ENCODE measurements around the gene HDAC5.
A peak's percentile ranks its signal among the peaks of the same experiment; 100 is the strongest.

HDAC5 gene

GRCh38 chr17:44065668-44066203 is 57.7 kb downstream of the HDAC5 start (continued):
- TF ChIP-seq, protein P1, sequence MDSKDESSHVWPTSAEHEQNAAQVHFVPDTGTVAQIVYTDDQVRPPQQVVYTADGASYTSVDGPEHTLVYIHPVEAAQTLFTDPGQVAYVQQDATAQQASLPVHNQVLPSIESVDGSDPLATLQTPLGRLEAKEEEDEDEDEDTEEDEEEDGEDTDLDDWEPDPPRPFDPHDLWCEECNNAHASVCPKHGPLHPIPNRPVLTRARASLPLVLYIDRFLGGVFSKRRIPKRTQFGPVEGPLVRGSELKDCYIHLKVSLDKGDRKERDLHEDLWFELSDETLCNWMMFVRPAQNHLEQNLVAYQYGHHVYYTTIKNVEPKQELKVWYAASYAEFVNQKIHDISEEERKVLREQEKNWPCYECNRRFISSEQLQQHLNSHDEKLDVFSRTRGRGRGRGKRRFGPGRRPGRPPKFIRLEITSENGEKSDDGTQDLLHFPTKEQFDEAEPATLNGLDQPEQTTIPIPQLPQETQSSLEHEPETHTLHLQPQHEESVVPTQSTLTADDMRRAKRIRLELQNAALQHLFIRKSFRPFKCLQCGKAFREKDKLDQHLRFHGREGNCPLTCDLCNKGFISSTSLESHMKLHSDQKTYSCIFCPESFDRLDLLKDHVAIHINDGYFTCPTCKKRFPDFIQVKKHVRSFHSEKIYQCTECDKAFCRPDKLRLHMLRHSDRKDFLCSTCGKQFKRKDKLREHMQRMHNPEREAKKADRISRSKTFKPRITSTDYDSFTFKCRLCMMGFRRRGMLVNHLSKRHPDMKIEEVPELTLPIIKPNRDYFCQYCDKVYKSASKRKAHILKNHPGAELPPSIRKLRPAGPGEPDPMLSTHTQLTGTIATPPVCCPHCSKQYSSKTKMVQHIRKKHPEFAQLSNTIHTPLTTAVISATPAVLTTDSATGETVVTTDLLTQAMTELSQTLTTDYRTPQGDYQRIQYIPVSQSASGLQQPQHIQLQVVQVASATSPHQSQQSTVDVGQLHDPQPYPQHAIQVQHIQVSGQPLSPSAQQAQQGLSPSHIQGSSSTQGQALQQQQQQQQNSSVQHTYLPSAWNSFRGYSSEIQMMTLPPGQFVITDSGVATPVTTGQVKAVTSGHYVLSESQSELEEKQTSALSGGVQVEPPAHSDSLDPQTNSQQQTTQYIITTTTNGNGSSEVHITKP (tag by site-specific recombination; IDR thresholded peaks at IDR 0.05), result peak; percentile 76; the same call in 1 of the 2 replicates
- TF ChIP-seq, protein P2, sequence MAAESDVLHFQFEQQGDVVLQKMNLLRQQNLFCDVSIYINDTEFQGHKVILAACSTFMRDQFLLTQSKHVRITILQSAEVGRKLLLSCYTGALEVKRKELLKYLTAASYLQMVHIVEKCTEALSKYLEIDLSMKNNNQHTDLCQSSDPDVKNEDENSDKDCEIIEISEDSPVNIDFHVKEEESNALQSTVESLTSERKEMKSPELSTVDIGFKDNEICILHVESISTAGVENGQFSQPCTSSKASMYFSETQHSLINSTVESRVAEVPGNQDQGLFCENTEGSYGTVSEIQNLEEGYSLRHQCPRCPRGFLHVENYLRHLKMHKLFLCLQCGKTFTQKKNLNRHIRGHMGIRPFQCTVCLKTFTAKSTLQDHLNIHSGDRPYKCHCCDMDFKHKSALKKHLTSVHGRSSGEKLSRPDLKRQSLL (tag by site-specific recombination; IDR thresholded peaks at IDR 0.05), result 0 out of 2 replicates have a peak, but pooled peaks have one; percentile 3
- TF ChIP-seq OVOL3 (tag by site-specific recombination; IDR thresholded peaks at IDR 0.05), result no peak
- peak; percentile 86 for TF ChIP-seq SCRT2 (tag by site-specific recombination; IDR thresholded peaks at IDR 0.05)
- TF ChIP-seq SCRT1 (tag by site-specific recombination; IDR thresholded peaks at IDR 0.05; ENCODE audit: borderline replicate concordance), result peak; percentile 10; the same call in 1 of the 2 replicates
- no peak for TF ChIP-seq ZNF776 (tag by site-specific recombination; IDR thresholded peaks at IDR 0.05; ENCODE audit: borderline replicate concordance)
- peak; percentile 92 for TF ChIP-seq ZNF335 (tag by site-specific recombination; conservative IDR thresholded peaks at IDR 0.05)
- no peak for TF ChIP-seq ZBTB1 (tag by site-specific recombination; IDR thresholded peaks at IDR 0.05)
- 0 out of 2 replicates have a peak, but pooled peaks have one; percentile 39 for TF ChIP-seq ZNF76 (tag by site-specific recombination; IDR thresholded peaks at IDR 0.05; ENCODE audit: borderline replicate concordance, low read depth)
- TF ChIP-seq, protein P3, sequence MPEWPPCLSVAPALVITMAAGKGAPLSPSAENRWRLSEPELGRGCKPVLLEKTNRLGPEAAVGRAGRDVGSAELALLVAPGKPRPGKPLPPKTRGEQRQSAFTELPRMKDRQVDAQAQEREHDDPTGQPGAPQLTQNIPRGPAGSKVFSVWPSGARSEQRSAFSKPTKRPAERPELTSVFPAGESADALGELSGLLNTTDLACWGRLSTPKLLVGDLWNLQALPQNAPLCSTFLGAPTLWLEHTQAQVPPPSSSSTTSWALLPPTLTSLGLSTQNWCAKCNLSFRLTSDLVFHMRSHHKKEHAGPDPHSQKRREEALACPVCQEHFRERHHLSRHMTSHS (tag by site-specific recombination; IDR thresholded peaks at IDR 0.05), result no peak
- no peak for TF ChIP-seq ZNF560 (tag by site-specific recombination; IDR thresholded peaks at IDR 0.05; ENCODE audit: borderline replicate concordance)
- peak; percentile 39; the same call in 1 of the 2 replicates for TF ChIP-seq KLF1 (tag by site-specific recombination; IDR thresholded peaks at IDR 0.05)
- TF ChIP-seq SP2 (tag by site-specific recombination; IDR thresholded peaks at IDR 0.05), result peak; percentile 56
- no peak for TF ChIP-seq SALL2 (tag by site-specific recombination; IDR thresholded peaks at IDR 0.05; ENCODE audit: borderline replicate concordance)
- TF ChIP-seq PRDM2 (tag by site-specific recombination; IDR thresholded peaks at IDR 0.05; ENCODE audit: borderline replicate concordance), result no peak
- peak; percentile 81 for TF ChIP-seq PRDM1 (tag by site-specific recombination; IDR thresholded peaks at IDR 0.05)
- TF ChIP-seq ZNF221 (tag by site-specific recombination; IDR thresholded peaks at IDR 0.05; ENCODE audit: borderline replicate concordance), result no peak
- TF ChIP-seq, protein P4, sequence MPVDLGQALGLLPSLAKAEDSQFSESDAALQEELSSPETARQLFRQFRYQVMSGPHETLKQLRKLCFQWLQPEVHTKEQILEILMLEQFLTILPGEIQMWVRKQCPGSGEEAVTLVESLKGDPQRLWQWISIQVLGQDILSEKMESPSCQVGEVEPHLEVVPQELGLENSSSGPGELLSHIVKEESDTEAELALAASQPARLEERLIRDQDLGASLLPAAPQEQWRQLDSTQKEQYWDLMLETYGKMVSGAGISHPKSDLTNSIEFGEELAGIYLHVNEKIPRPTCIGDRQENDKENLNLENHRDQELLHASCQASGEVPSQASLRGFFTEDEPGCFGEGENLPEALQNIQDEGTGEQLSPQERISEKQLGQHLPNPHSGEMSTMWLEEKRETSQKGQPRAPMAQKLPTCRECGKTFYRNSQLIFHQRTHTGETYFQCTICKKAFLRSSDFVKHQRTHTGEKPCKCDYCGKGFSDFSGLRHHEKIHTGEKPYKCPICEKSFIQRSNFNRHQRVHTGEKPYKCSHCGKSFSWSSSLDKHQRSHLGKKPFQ (tag by site-specific recombination; IDR thresholded peaks at IDR 0.05), result no peak
- TF ChIP-seq ZNF175 (tag by site-specific recombination; IDR thresholded peaks at IDR 0.05), result no peak
- 0 out of 2 replicates have a peak, but pooled peaks have one; percentile 22 for TF ChIP-seq KLF8 (tag by site-specific recombination; IDR thresholded peaks at IDR 0.05)
- no peak for TF ChIP-seq ZEB2 (tag by site-specific recombination; IDR thresholded peaks at IDR 0.05)
- TF ChIP-seq, protein P5, sequence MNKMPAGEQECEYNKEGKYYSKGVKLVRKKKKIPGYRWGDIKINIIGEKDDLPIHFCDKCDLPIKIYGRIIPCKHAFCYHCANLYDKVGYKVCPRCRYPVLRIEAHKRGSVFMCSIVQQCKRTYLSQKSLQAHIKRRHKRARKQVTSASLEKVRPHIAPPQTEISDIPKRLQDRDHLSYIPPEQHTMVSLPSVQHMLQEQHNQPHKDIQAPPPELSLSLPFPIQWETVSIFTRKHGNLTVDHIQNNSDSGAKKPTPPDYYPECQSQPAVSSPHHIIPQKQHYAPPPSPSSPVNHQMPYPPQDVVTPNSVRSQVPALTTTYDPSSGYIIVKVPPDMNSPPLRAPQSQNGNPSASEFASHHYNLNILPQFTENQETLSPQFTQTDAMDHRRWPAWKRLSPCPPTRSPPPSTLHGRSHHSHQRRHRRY (tag by site-specific recombination; IDR thresholded peaks at IDR 0.05), result no peak
- no peak for TF ChIP-seq ZFP37 (tag by site-specific recombination; IDR thresholded peaks at IDR 0.05)
- no peak for TF ChIP-seq ZNF621 (tag by site-specific recombination; IDR thresholded peaks at IDR 0.05)
- no peak for TF ChIP-seq ZNF121 (tag by site-specific recombination; IDR thresholded peaks at IDR 0.05)
